Hematopoietic multipotent progenitor cell treated with erythropoietin and hydrocortisone succinate and interleukin-3 and kit ligand, for 8 days (in vitro differentiated cells): ENCODE results near the gene GOLGA8M.
"Not testable (repeated sequence)": the region's sequence is repeated elsewhere in the genome, so short reads cannot be mapped to it uniquely, and the experiment has no call there.

Experiments used
- DNase-seq: peaks from one replicate; pipeline ENCODE4 v3.0.0-alpha.2; 2015

GOLGA8M gene

GRCh38 chr15:28660750-28661149 lies 51.5 kb downstream of the GOLGA8M start:
- not testable (repeated sequence) for DNase-seq

- not testable (repeated sequence) for DNase-seq
Observed at GRCh38 chr15:28656018-28656360, 56.2 kb downstream of the GOLGA8M start.

GRCh38 chr15:28655329-28656017 lies 56.7 kb downstream of the GOLGA8M start:
- DNase-seq = not testable (repeated sequence)

- DNase-seq = not testable (repeated sequence)
Observed at GRCh38 chr15:28654194-28654593, 58.0 kb downstream of the GOLGA8M start.

GRCh38 chr15:28652538-28652937 lies 59.7 kb downstream of the GOLGA8M start:
- DNase-seq = not testable (repeated sequence)
